Stomach (tissue), 4 donors: ENCODE data around the gene CCNH.

ENCODE experiments used
- EP300 ChIP-seq: sonication (generic); formaldehyde crosslinking; IDR thresholded peaks from one replicate; pipeline ENCODE4 v1.6.1; 2017; ENCODE audit warnings: antibody characterized with exemption
- POLR2A ChIP-seq, 4 donors: fragments of 450-650 bp; IDR thresholded peaks; one replicate each; pipeline ENCODE4 v1.6.1; 2016; ENCODE audit warnings: antibody characterized with exemption in 4 of 4, control low read depth in 2 of 4, mild to moderate bottlenecking in 1 of 4, moderate library complexity in 1 of 4
- POLR2AphosphoS5 ChIP-seq, 3 donors: sonication (generic); formaldehyde crosslinking; IDR thresholded peaks; one replicate each; pipeline ENCODE4 v1.6.1; 2016; ENCODE audit warnings: antibody characterized with exemption in 3 of 3
- TF ChIP-seq, protein P1 (sequence below), 7 experiments: fragments of 450-650 bp in 4 of 7; fragments of 200-600 bp in 3 of 7; sonication (generic) in 3 of 7; IDR thresholded peaks; one replicate each; pipeline ENCODE4 v1.5.1; 2016 to 2019; ENCODE audit warnings: antibody characterized with exemption in 7 of 7, control low read depth in 2 of 7, mild to moderate bottlenecking in 1 of 7

DNA sequence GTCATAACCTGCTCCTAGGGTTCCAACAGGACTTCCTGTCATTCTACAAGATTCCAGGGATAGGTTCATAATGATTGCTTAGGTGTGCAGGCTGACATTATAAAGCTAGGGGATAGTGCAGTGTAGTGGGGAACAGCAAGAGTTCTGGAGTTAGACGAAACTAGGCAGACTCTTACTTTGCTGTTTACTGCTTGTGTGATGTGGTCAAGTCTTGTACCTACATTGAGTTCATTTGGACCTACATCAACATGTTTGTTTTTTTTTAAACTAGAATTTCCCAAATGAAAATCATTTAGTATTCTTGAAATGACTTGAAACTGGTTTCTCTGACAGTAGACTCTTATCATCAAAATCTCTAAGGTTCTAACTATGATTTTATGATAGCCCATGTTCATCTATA is 21.2 kb upstream of the CCNH start:
- TF ChIP-seq POLR2AphosphoS5 (IDR thresholded peaks at IDR 0.05) (no peak), EP300 (no peak), POLR2A (IDR thresholded peaks at IDR 0.05) (no peak)
- TF ChIP-seq, protein P1, sequence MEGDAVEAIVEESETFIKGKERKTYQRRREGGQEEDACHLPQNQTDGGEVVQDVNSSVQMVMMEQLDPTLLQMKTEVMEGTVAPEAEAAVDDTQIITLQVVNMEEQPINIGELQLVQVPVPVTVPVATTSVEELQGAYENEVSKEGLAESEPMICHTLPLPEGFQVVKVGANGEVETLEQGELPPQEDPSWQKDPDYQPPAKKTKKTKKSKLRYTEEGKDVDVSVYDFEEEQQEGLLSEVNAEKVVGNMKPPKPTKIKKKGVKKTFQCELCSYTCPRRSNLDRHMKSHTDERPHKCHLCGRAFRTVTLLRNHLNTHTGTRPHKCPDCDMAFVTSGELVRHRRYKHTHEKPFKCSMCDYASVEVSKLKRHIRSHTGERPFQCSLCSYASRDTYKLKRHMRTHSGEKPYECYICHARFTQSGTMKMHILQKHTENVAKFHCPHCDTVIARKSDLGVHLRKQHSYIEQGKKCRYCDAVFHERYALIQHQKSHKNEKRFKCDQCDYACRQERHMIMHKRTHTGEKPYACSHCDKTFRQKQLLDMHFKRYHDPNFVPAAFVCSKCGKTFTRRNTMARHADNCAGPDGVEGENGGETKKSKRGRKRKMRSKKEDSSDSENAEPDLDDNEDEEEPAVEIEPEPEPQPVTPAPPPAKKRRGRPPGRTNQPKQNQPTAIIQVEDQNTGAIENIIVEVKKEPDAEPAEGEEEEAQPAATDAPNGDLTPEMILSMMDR (IDR thresholded peaks at IDR 0.05) = no peak
